PC-3 (cell line): ENCODE results near the gene ZFP36L1. TPM values are rescaled to one million over a fixed set of nuclear protein-coding genes. Genes with fewer than 3 reads are reported as not detected.

Experiments
- ATAC-seq: fragments of 200-7000 bp; cut with Tn5 transposase; 2 replicates; pipeline ENCODE4 v1.9.1; 2020; ENCODE audit warnings: mild to moderate bottlenecking, moderate library complexity
- BruUV-seq: library from RNA; stranded (reverse); fragments of 400-500 nt; replicated peaks from 2 replicates; lab custom pipeline; 2021; lab: Mats Ljungman, UMichigan
- CTCF ChIA-PET: fragments of 300-600 bp; sonication (Branson Sonifier 250); formaldehyde crosslinking; loops from one replicate; lab custom pipeline; 2022; ENCODE audit warnings: antibody characterized with exemption; lab: Charles Lee
- POLR2A ChIA-PET: fragments of 300-600 bp; sonication (Branson Sonifier 250); formaldehyde crosslinking; loops from one replicate; lab custom pipeline; 2022; ENCODE audit warnings: antibody characterized with exemption; ENCODE audit not compliant: unreplicated experiment; lab: Charles Lee
- DNase-seq: peaks from one replicate; pipeline ENCODE4 v3.0.0-alpha.2; 2015
- H2AFZ ChIP-seq: fragments of 300-600 bp; sonication (generic); 2 replicates; pipeline ENCODE4 v1.6.0; 2016; ENCODE audit warnings: antibody characterized with exemption, low read length
- H3F3A ChIP-seq: fragments of 300-600 bp; sonication (generic); one replicate; pipeline ENCODE4 v1.6.0; 2017; ENCODE audit warnings: antibody characterized with exemption, low read length, control low read depth, mild to moderate bottlenecking; ENCODE audit not compliant: unreplicated experiment
- H3K27ac ChIP-seq: fragments of 300-600 bp; sonication (generic); 2 replicates; pipeline ENCODE4 v1.5.1; 2016; ENCODE audit warnings: mild to moderate bottlenecking, low read length
- H3K27me3 ChIP-seq: fragments of 300-600 bp; sonication (generic); 2 replicates; pipeline ENCODE4 v1.6.1; 2016; ENCODE audit warnings: low read length, mixed read lengths
- H3K36me3 ChIP-seq: fragments of 300-600 bp; sonication (generic); 2 replicates; pipeline ENCODE4 v1.6.1; 2016; ENCODE audit warnings: low read depth, mixed run types, low read length, mixed read lengths
- H3K4me1 ChIP-seq: fragments of 300-600 bp; sonication (generic); 2 replicates; pipeline ENCODE4 v1.5.1; 2016; ENCODE audit warnings: low read length; ENCODE audit not compliant: insufficient read depth
- H3K4me2 ChIP-seq: fragments of 300-600 bp; sonication (generic); 2 replicates; pipeline ENCODE4 v1.6.0; 2016; ENCODE audit warnings: low read length
- H3K4me3 ChIP-seq: fragments of 300-600 bp; sonication (generic); 2 replicates; pipeline ENCODE4 v1.5.1; 2016; ENCODE audit warnings: mild to moderate bottlenecking, low read length, mixed read lengths
- H3K79me2 ChIP-seq: fragments of 300-600 bp; sonication (generic); 2 replicates; pipeline ENCODE4 v1.6.1; 2017; ENCODE audit warnings: low read length, mixed read lengths
- H3K9ac ChIP-seq: fragments of 300-600 bp; sonication (generic); 2 replicates; pipeline ENCODE4 v1.6.0; 2016; ENCODE audit warnings: mild to moderate bottlenecking, low read length
- H3K9me2 ChIP-seq: fragments of 300-600 bp; sonication (generic); replicated peaks from 2 replicates; pipeline ENCODE4 v1.6.1; 2016; ENCODE audit warnings: mixed run types, low read length, mixed read lengths
- H3K9me3 ChIP-seq: fragments of 300-600 bp; sonication (generic); 2 replicates; pipeline ENCODE4 v1.6.1; 2016; ENCODE audit warnings: low read length, mixed read lengths
- H4K20me1 ChIP-seq: fragments of 300-600 bp; sonication (generic); 2 replicates; pipeline ENCODE4 v1.6.1; 2016; ENCODE audit warnings: low read length, mixed read lengths
- EZH2 ChIP-seq: fragments of 300-600 bp; sonication (generic); IDR thresholded peaks from one replicate; pipeline ENCODE4 v1.6.1; 2017; ENCODE audit warnings: antibody characterized with exemption, mild to moderate bottlenecking, low read length; ENCODE audit not compliant: unreplicated experiment
- EZH2phosphoT487 ChIP-seq: fragments of 300-600 bp; sonication (generic); IDR thresholded peaks from 2 replicates; pipeline ENCODE4 v1.6.1; 2018; ENCODE audit warnings: mild to moderate bottlenecking, antibody characterized with exemption, low read length, borderline replicate concordance
- intact Hi-C: fragments of 100-400 bp; cut with micrococcal nuclease; formaldehyde crosslinking; loops from 2 replicates; pipeline ENCODE4 v1.9.0; 2023
- total RNA-seq: library from RNA; depleted of rRNA; stranded (reverse); fragments of >200 nt; gene quantifications from 2 replicates; pipeline ENCODE4 v1.2.3, GENCODE V29; 2014
- TF ChIP-seq, protein P1 (sequence below): fragments of 300-600 bp; sonication (generic); conservative IDR thresholded peaks from 2 replicates; pipeline ENCODE4 v1.5.1; 2017; ENCODE audit warnings: antibody characterized with exemption, low read depth, mild to moderate bottlenecking, low read length

ZFP36L1 gene
- total RNA-seq, 1 experiment from 2014 or later, result 63.1 TPM

GRCh38 chr14:68820999-68821683 is 28.3 kb upstream of the ZFP36L1 start:
- Histone ChIP-seq H3K9ac (no peak overlapping the region), H3K9me2 (no peaks in the 10 kb centered on the region), H3K27ac (no peak overlapping the region), H2AFZ (no peak overlapping the region), H3K79me2 (no peaks in the 10 kb centered on the region), H3K27me3 (no peaks in the 10 kb centered on the region), H3K4me2 (no peak overlapping the region), H4K20me1 (no peaks in the 10 kb centered on the region), H3K4me1 (peaks cover 2% of the 10 kb centered on the region), H3K4me3 (no peak overlapping the region), H3F3A (no peaks in the 10 kb centered on the region), H3K36me3 (no peaks in the 10 kb centered on the region), H3K9me3 (no peaks in the 10 kb centered on the region)
- DNase-seq (no peak), ATAC-seq (no peak)
- no TSS peak for BruUV-seq
- CTCF ChIA-PET, result no interaction called here
- intact Hi-C loops, result no loop called here
- POLR2A ChIA-PET, result interaction anchor here (0.7 kb wide), 1 partner anchor 143 kb away, joined by 3 read pairs; no protein-coding TSS in a partner anchor
- TF ChIP-seq, protein P1, sequence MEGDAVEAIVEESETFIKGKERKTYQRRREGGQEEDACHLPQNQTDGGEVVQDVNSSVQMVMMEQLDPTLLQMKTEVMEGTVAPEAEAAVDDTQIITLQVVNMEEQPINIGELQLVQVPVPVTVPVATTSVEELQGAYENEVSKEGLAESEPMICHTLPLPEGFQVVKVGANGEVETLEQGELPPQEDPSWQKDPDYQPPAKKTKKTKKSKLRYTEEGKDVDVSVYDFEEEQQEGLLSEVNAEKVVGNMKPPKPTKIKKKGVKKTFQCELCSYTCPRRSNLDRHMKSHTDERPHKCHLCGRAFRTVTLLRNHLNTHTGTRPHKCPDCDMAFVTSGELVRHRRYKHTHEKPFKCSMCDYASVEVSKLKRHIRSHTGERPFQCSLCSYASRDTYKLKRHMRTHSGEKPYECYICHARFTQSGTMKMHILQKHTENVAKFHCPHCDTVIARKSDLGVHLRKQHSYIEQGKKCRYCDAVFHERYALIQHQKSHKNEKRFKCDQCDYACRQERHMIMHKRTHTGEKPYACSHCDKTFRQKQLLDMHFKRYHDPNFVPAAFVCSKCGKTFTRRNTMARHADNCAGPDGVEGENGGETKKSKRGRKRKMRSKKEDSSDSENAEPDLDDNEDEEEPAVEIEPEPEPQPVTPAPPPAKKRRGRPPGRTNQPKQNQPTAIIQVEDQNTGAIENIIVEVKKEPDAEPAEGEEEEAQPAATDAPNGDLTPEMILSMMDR, result no peak

DNA sequence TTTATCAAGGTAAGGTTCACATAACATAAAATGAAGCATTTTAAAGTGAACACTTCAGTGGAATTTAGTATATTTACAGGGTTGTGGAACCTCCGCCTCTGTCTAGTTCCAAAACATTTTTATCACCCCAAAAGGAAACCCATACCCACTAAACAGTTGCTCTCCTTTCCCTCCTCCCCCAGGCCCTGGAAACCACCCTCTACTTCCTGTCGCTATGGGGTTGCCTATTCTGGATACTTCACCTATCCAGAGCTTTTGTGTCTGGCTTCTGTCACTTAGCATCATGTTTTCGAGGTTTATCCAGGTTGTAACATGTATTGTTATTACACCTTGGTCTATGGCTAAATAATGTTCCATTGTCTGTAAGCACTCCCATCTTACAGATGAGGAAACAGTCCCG is 27.7 kb upstream of the ZFP36L1 start:
- no peak overlapping the region for H3K4me3 ChIP-seq
- peaks cover 4% of the 10 kb centered on the region; the same call in 1 of the 2 replicates for H3K79me2 ChIP-seq
- H3K9me3 ChIP-seq, result no peaks in the 10 kb centered on the region
- intact Hi-C loops, result no loop called here
- peaks cover 8% of the 10 kb centered on the region for H3K4me1 ChIP-seq
- ATAC-seq (no peak), DNase-seq (no peak)
- POLR2A ChIA-PET, result no interaction called here
- H3K36me3 ChIP-seq, result no peaks in the 10 kb centered on the region
- no peak overlapping the region for H3K4me2 ChIP-seq
- CTCF ChIA-PET, result no interaction called here
- no peak overlapping the region for H3K27ac ChIP-seq
- no peaks in the 10 kb centered on the region for H3K9me2 ChIP-seq
- H2AFZ ChIP-seq, result no peak overlapping the region
- no peak overlapping the region for H3K9ac ChIP-seq
- H3K27me3 ChIP-seq, result no peaks in the 10 kb centered on the region
- H3F3A ChIP-seq, result no peaks in the 10 kb centered on the region
- TF ChIP-seq EZH2phosphoT487 (no peak), EZH2 (no peak)
- TF ChIP-seq, protein P1, result no peak
- no peaks in the 10 kb centered on the region for H4K20me1 ChIP-seq
- no TSS peak for BruUV-seq

GRCh38 chr14:68820119-68820518 is 27.3 kb upstream of the ZFP36L1 start:
- no peaks in the 10 kb centered on the region for H4K20me1 ChIP-seq
- H2AFZ ChIP-seq, result no peak overlapping the region
- no peaks in the 10 kb centered on the region for H3K27me3 ChIP-seq
- no peaks in the 10 kb centered on the region for H3K9me2 ChIP-seq
- H3K36me3 ChIP-seq, result no peaks in the 10 kb centered on the region
- H3K4me3 ChIP-seq, result no peak overlapping the region
- no peaks in the 10 kb centered on the region for H3F3A ChIP-seq
- intact Hi-C loops, result no loop called here
- ChIA-PET POLR2A (no interaction called here), CTCF (no interaction called here)
- no peak for TF ChIP-seq EZH2phosphoT487
- TF ChIP-seq, protein P1, result no peak
- TF ChIP-seq EZH2, result no peak
- DNase-seq (no peak), ATAC-seq (no peak)
- H3K79me2 ChIP-seq, result peaks cover 6% of the 10 kb centered on the region; the same call in 1 of the 2 replicates
- peaks cover 12% of the 10 kb centered on the region for H3K4me1 ChIP-seq
- H3K27ac ChIP-seq, result no peak overlapping the region
- no peak overlapping the region for H3K9ac ChIP-seq
- BruUV-seq, result no TSS peak
- no peak overlapping the region for H3K4me2 ChIP-seq
- no peaks in the 10 kb centered on the region for H3K9me3 ChIP-seq
